ENCODE data around the gene GPR132.

DNA sequence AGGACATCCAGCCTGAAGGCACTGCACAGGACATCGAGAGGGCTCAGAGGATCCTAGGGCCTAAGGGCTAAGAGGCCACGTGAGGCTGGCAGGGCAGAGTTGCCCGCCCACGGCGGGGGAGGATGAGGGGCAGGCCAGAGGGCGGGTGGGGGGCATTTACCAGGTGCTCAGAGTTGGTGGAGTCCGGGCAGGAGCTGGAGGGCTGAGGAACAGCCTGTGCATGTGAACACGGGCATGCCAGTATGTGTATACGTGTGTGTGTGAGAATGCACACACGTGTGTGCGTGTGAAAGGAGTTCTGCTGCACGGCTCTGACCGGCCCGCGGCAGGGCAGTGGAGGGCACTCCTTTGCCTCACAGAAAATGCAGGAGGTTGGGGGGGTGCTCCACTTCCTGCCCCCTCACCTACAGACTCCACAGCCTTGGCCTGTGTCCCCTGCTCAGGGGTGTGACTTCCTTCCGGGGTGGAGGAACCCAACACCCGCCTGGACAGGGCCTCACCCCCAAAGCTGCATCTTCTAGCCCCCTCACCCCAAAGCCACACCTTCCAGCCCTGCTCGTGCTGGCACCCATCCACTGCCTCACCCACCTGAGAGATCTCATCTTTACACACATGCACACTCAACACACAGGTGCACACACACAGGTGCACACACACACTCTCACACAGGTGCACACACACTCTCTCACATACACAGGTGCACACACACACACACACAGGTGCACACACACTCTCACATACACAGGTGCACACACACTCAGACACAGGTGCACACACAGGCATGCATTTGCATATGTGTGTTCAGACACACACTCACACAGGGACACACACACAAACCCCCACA lies 11.8 kb upstream of the GPR132 start:
- TF ChIP-seq, protein P1, sequence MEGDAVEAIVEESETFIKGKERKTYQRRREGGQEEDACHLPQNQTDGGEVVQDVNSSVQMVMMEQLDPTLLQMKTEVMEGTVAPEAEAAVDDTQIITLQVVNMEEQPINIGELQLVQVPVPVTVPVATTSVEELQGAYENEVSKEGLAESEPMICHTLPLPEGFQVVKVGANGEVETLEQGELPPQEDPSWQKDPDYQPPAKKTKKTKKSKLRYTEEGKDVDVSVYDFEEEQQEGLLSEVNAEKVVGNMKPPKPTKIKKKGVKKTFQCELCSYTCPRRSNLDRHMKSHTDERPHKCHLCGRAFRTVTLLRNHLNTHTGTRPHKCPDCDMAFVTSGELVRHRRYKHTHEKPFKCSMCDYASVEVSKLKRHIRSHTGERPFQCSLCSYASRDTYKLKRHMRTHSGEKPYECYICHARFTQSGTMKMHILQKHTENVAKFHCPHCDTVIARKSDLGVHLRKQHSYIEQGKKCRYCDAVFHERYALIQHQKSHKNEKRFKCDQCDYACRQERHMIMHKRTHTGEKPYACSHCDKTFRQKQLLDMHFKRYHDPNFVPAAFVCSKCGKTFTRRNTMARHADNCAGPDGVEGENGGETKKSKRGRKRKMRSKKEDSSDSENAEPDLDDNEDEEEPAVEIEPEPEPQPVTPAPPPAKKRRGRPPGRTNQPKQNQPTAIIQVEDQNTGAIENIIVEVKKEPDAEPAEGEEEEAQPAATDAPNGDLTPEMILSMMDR (optimal IDR thresholded peaks at IDR 0.05 in 1 of 3, IDR thresholded peaks at IDR 0.05 in 1 of 3, conservative IDR thresholded peaks at IDR 0.05 in 1 of 3; ENCODE audit: extremely low read depth in 1 of 3, insufficient read depth in 2 of 3, low read length in 3 of 3), result no peak
- no peak for TF ChIP-seq EZH2 (IDR thresholded peaks at IDR 0.05; ENCODE audit: low read length)
